Upper lobe of right lung (tissue), 1 donor: ENCODE results near the gene HOXB1. TPM values are rescaled to one million over a fixed set of nuclear protein-coding genes. Genes with fewer than 3 reads are reported as not detected.

Experiments used
- ATAC-seq: fragments of 200-7000 bp; cut with Tn5 transposase; one replicate; pipeline ENCODE4 v1.9.1; 2020; ENCODE audit warnings: mild to moderate bottlenecking, moderate library complexity
- DNase-seq: peaks from one replicate; pipeline ENCODE4 v3.0.0-alpha.2; 2020
- H3K27ac ChIP-seq: fragments of 200-600 bp; one replicate; pipeline ENCODE4 v1.8.0; 2022
- H3K27me3 ChIP-seq: fragments of 200-600 bp; one replicate; pipeline ENCODE4 v1.8.0; 2022; ENCODE audit warnings: mild to moderate bottlenecking
- H3K36me3 ChIP-seq: fragments of 200-600 bp; one replicate; pipeline ENCODE4 v1.8.0; 2022
- H3K4me1 ChIP-seq: fragments of 200-600 bp; one replicate; pipeline ENCODE4 v1.8.0; 2022
- H3K4me3 ChIP-seq: fragments of 200-600 bp; one replicate; pipeline ENCODE4 v1.8.0; 2022; ENCODE audit warnings: mild to moderate bottlenecking
- H3K9me3 ChIP-seq: fragments of 200-600 bp; one replicate; pipeline ENCODE4 v1.8.0; 2022
- CTCF ChIP-seq: fragments of 200-600 bp; IDR thresholded peaks from one replicate; pipeline ENCODE4 v1.8.0; 2022; ENCODE audit warnings: antibody characterized with exemption
- intact Hi-C: fragments of 100-400 bp; cut with DNase I; formaldehyde crosslinking; loops from one replicate; pipeline ENCODE4 v1.11.0; 2022
- total RNA-seq: library from RNA; stranded (reverse); fragmentation: NEBNext Ultra II Directional; extraction: Animal tissue kit (Norgen Biotek cat#: 25700); gene quantifications from one replicate; pipeline ENCODE4 v1.2.1, GENCODE V29; 2021
- donor health status: DM: no; HTN: yes; CAD: no; lungs with severe emphysema.

HOXB1 gene
- total RNA-seq, 1 donor from 2014 or later = not detected

- TF ChIP-seq CTCF = no peak
- Histone ChIP-seq H3K4me1 (no peaks in the 10 kb centered on the region), H3K36me3 (no peaks in the 10 kb centered on the region), H3K27me3 (no peaks in the 10 kb centered on the region), H3K9me3 (no peaks in the 10 kb centered on the region), H3K4me3 (no peak overlapping the region), H3K27ac (no peak overlapping the region)
- no peak for ATAC-seq
- DNase-seq = no peak
- intact Hi-C loops = no loop called here
Measured at GRCh38 chr17:48503747-48504146, 27.1 kb downstream of the HOXB1 start.

GRCh38 chr17:48502901-48503300 is 27.9 kb downstream of the HOXB1 start:
- H3K4me3 ChIP-seq = no peak overlapping the region
- ATAC-seq (no peak), DNase-seq (no peak)
- intact Hi-C loops = no loop called here
- TF ChIP-seq CTCF = no peak
- no peak overlapping the region for H3K27ac ChIP-seq
- H3K9me3 ChIP-seq = no peaks in the 10 kb centered on the region
- H3K27me3 ChIP-seq = no peaks in the 10 kb centered on the region
- no peaks in the 10 kb centered on the region for H3K4me1 ChIP-seq
- no peaks in the 10 kb centered on the region for H3K36me3 ChIP-seq

GRCh38 chr17:48502312-48502711 is 28.5 kb downstream of the HOXB1 start:
- no peaks in the 10 kb centered on the region for H3K4me1 ChIP-seq
- intact Hi-C loops = no loop called here
- no peaks in the 10 kb centered on the region for H3K36me3 ChIP-seq
- DNase-seq = no peak
- H3K9me3 ChIP-seq = no peaks in the 10 kb centered on the region
- no peak overlapping the region for H3K4me3 ChIP-seq
- no peak for TF ChIP-seq CTCF
- no peaks in the 10 kb centered on the region for H3K27me3 ChIP-seq
- no peak overlapping the region for H3K27ac ChIP-seq
- ATAC-seq = no peak

- H3K36me3 ChIP-seq = no peaks in the 10 kb centered on the region
- intact Hi-C loops = no loop called here
- H3K27ac ChIP-seq = no peak overlapping the region
- DNase-seq = no peak
- H3K9me3 ChIP-seq = no peaks in the 10 kb centered on the region
- H3K4me3 ChIP-seq = no peak overlapping the region
- no peaks in the 10 kb centered on the region for H3K4me1 ChIP-seq
- ATAC-seq = no peak
- no peaks in the 10 kb centered on the region for H3K27me3 ChIP-seq
- no peak for TF ChIP-seq CTCF
Measured at GRCh38 chr17:48500435-48501426, 30.1 kb downstream of the HOXB1 start.

DNA sequence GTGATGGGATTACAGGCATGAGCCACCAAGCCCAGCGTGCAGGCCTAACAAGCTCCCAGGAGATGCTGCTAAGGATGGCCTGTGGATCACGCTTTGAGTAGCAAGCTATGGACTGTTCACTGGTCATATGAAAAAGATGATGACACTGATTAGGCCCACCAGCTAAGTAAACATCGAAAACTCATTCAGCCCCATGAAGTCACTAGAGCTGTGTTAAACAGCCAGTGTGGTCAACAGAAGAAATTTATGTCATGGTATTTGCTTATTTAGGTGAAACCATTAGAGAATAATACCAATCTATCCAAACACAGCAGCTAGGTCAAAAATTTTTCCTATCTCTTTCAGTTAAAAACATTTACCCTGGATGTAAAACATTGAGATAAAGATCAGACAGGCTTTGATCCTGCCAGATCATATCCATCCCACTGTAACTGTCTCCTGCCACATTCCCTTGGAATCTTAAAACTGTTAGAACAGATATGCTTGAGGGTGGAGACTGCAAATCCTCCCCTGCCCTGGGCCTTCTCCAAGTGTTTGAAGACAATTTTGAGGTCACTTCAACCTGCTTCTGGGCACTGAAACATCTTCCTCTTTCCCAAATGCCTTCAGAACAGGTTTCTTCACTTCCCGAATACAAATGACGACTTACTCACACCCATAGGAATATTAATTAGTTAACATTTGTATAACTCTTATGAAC is 30.9 kb downstream of the HOXB1 start:
- no peak for ATAC-seq
- intact Hi-C loops = no loop called here
- Histone ChIP-seq H3K4me1 (no peaks in the 10 kb centered on the region), H3K27me3 (no peaks in the 10 kb centered on the region), H3K9me3 (no peaks in the 10 kb centered on the region), H3K27ac (no peak overlapping the region), H3K36me3 (no peaks in the 10 kb centered on the region), H3K4me3 (no peak overlapping the region)
- no peak for DNase-seq
- no peak for TF ChIP-seq CTCF
